SHP77 treated with DMSO at 0.1 percent for 48 hours (cell line): ENCODE results near the gene ZNF669.
"Not testable (repeated sequence)": the region's sequence is repeated elsewhere in the genome, so short reads cannot be mapped to it uniquely, and the experiment has no call there.

Experiments
- DNase-seq: peaks from one replicate; lab custom pipeline; 2025; lab: John Stamatoyannopoulos, UW

The ZNF669 gene

DNA sequence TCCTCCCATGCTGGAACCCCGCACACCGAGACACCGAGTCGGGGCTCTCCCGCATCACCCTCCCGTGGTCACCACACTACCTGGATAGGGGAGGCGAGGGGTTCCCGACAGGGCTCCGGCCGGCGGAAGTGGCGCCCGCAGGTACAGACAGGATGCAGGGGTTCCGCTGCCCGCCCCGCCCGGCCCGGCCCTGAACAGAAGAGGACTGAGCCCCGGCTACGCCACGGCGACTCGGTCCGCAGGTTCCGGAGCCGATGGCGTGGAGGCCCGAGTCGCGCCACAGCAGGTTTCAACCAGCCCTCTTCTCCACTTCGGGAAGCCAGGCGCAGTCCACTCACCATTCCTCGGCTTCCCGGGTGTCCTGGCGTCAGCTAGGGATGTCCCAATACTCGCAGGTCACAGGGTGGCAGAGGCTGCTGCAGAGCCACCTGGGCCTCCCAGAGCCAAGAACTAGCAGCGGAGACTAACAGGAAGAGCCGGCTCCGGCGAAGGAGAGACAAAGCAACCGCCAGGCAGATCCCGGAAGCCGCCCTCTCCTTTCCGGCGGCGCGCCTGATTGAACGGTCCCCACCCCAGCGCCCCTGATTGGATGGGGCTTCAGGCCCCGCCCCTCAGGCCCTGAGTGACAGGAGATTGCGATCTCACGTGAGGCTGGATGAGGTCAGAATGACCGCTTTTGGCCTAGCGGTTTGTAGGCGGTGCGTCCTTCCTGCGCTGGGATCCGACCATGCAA is at the start of gene ZNF669:
Gene ZNF669, minus strand, starts transcription at position 498 of the 733 bp plus-strand sequence. Its CDS starts 157 bp downstream, at position 341.
- DNase-seq, result peak; percentile 92

DNA sequence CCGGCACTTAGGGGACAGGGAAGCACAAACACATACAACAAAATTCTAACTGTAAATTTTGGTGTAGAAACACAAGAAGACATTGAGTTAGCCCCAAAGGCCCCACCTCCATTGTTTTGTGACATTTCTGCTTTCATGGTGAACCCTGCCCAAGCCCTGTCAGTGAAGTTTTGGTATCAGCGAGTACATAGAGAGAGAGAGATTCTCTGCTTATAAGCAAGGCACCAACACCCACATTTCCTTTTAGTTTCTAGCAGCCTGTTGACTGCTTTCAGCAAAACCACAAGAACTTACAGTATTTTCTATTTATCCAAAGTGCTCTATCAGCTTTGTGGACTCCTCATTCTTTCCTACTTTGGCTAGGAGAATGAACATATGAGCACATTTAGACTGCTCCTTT is 43.6 kb upstream of the ZNF669 start:
- no peak for DNase-seq

DNA sequence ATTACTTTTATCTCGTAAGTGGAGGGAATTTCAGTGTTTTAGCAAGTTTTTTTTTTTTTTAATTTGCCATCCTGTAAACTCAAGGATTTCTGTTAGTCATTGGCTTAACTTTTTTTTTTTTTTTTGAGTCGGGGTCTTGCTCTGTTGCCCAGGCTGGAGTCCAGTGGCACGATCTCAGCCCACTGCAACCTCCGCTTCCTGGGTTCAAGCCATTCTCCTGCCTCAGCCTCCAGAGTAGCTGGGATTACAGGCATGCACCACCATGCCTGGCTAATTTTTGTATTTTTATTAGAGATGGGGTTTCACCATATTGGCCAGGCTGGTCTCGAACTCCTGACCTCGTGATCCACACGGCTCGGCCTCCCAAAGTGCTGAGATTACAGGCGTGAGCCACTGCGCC is 43.0 kb upstream of the ZNF669 start:
- not testable (repeated sequence) for DNase-seq

DNA sequence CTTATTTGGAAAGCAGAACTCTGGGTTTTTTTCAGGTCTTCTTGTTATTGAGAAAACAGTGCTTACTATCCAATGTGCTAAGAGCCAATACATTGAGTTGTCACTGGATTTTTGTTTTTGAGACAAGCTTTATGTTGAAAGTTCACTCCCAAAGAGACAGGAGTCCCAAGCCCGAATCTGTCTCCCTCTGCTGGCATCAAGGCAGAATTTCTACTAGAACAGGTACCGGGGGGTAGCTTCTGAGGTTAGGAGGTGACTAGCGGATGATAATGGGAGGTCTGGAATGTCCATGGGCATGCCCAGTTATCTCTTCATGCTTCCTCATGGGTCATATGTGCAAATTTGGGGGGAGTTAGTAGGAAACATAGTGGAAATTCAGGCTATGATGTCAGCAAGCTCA is 42.5 kb upstream of the ZNF669 start:
- DNase-seq, result no peak

DNA sequence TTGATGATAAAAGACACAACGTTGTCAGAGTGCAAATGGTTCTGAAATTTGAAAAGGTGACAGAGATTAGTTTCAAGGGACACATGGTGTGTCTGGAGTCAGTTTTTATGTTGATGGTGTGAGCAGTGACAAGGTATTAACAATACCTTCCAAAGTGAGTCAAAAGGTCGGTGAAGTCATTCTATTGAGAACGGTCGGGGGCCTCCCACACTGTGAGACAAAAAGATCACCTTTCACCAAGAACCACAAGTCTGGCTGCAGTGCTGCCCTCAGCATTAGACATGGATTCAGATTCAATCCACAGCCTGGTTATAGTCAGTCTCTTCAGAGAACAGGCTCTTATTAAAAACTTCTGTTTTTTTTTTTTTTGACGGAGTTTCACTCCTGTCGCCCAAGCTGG is 41.1 kb upstream of the ZNF669 start:
- no peak for DNase-seq

DNA sequence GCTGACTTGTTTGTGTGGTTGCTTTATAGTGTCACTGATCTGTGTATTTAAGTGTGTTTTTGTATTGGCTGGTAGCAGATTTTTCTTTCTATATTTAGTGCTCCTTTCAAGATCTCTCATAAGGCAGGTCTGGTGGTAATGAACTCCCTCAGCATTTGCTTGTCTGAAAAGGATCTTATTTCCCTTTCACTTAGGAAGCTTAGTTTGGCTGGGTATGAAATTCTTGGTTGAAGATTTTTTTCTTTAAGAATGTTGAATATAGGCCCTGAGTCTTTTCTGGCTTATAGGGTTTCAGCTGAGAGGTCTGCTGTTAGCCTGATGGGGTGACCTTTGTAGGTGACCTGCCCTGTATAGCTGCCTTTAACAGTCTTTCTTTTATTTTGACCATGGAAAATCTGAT is 35.4 kb upstream of the ZNF669 start:
- not testable (repeated sequence) for DNase-seq

DNA sequence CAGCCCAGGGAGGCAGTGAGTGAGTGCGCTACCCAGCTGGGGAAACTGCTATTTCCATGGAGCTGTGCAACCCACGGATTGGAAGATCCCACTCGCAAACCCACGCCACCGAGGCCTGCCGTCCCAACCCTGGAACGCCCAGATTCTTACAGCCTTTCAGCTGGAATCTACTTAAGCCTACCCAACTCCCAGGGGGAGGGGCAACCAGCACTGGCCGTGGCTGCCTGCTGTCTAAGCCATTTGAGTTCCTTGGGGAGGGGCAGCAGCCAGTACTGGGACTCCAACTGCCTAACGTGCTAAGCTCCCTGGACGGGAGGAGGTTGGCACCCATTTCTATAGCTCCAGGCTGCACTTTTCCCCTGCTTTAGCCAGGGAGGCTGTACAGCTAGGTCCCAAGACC is 27.1 kb upstream of the ZNF669 start:
- DNase-seq, result no peak

DNA sequence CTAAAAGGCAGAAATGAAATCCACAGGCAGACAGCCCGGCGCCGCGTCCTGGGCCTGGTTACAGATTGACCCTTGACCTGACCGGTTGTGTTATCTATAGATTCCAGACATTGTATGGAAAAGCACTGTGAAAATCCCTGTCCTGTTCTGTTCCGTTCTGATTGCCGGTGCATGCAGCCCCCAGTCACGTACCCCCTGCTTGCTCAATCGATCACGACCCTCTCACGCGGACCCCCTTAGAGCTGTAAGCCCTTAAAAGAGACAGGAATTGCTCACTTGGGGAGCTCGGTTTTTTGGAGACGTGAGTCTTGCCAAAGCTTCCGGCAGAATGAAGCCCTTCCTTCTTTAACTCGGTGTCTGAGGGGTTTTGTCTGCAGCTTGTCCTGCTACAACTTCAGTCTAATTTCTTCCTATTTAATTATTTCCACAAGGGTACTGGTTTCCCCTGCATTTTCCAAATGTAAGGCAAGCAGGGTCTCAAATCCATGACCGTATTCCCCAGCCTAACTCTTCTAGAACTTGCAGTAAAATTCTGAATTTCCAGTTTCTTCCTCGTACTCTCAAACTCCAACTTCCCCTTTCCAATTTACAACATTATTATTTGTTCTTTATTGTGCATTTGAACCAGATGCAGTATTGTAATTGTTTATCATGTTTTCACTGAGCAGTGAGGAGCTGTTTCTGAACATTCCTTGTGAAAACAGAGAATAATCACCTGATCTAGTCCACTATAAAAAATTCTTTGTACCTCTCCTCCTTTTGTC is 23.5 kb upstream of the ZNF669 start:
- not testable (repeated sequence) for DNase-seq

DNA sequence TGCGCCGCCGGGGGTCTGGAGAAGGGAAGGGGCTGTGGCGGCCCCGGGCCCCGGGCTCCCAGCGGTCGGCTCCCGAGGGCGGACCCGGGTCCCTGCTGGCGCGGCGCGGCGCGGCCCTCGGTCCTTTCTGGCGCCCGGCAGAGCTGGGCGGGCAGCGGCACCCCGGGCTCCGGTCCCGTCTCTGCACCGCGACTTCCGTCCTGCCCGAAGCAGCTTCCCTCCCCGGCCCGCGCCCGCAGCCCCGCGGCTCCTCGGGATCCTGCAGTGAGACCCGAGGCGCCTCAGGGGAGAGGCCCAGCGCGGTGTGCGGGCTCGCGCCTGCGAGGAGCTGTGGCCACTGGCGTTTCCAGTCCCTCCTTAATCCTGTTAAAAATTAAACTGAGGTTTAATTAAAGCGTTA is 22.4 kb upstream of the ZNF669 start:
- DNase-seq, result not testable (repeated sequence)

DNA sequence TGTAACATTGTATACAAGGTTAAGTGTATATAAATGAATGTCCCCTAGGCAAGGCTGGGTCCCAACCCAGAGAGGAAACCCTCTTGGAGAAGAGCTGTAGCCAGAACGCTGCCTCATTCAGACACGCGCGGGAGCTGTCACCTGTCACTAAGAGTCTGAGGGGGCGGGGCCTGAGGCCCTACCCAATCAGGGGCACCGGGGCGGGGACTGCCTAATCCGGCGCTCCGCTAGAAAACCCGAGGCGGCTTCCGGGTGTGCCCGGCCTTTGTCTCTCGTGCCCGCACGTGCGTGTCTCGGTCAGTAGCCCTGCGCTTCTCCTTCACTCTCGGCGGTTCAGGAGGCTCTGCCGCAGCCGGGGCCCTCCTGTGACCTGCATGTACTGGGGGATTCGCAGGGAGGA is 22.0 kb upstream of the ZNF669 start:
- not testable (repeated sequence) for DNase-seq

DNA sequence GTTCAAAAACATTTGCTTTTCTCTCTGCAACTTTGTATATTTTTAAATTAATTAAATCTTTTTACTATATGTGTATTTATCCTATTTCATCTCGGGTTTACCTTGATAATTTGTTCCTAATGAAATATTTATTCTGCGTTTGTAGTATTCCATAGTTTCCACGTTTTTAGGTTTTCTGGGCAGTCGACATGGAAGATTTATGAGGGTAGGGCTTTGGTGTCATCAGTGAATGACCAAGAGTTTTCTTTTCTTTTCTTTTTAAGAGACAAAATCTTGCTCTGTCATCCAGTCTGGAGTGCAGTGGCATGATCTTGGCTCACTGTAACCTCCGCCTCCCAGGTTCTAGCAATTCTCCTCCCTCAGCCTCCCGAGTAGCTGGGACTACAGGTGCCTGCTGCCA is 17.2 kb upstream of the ZNF669 start:
- no peak for DNase-seq

DNA sequence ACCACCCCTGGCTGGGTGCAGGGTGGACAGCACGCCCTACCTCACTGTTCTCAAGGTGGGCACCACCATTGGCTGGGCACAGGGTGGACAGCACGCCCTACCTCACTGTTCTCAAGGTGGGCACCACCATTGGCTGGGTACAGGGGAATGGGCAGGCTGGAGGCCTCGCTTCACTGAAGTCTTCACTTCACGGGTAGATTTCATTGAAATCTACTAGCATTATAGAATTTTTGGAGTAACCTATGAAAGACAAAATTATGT is 16.2 kb upstream of the ZNF669 start:
- not testable (repeated sequence) for DNase-seq

DNA sequence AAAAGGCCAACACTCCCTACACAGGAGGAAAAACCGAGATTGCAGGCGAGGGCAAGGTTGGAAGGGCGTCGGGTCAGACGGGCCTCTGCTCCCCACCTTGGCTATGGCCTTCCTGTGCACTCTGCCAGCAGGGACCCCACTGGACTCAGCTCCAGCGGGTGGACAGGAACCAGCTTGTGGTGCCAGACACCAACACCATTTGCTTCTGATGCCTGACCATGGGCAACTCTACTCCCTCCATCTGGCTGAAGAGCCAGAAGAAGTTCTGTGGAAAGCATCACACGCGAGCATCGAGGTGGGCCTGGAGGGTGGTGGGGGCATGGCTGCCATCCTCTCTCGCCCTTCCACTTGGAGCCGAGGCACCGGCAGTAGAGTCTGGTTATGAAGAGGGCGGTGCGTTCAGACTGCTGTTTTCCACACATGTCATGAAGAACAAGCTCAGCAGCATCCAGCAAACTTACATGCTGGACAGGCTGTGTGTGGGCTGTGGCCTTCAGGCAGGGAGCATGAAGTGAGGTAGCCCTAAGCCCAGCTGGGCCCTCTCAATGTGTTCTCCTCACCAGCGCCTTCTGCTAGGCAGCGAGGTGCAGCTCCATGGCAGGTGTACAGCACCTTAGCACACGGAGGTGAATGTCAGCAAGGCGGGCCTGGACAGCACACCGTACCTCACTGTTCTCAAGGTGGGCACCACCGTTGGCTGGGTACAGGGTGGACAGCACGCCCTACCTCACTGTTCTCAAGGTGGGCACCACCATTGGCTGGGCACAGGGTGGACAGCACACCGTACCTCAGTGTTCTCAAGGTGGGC is 15.6 kb upstream of the ZNF669 start:
- no peak for DNase-seq

DNA sequence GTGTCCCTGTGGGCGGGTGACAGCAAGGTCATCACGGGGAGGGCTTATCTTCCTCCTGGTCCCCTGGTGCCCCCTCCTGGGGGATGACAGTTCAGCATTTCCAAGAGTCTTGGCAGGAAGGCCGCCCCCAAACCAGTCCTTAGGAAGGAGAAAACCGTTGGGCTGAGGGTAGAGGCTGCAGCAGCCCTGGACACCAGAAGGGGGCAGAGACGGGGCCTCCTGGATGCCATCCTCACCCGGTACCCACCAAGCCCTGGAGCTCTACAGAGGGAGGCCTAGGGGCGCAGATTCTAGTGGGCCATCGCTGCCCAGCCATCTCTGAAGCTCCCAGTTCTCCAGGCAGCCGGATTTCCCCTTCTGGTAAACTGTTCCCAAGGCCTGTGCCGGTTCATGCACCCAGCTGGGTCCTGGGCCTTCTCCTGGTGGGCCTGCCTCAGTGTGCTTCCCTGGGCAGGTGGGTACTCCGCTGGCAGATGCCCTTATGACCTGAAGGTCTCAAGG is 14.8 kb upstream of the ZNF669 start:
- DNase-seq, result peak; percentile 27

DNA sequence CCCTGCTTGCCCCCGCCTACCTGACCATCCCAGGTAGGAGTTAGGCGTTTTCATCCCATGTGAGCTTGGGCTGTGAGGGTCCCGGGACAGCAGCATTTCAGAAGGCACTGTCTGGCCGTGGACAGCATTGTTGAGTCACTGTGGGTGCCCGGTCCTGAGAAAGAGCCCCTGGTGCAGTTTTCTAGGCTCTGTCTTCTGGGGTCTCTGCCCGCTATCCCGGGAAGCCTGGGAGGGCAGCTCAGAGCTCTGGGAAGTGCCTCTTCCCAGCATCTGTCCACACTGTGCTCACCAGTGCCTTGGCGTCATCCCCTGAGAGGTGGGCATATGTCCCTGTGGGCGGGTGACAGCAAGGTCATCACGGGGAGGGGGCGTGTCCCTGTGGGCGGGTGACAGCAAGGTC is 11.4 kb upstream of the ZNF669 start:
- no peak for DNase-seq

DNA sequence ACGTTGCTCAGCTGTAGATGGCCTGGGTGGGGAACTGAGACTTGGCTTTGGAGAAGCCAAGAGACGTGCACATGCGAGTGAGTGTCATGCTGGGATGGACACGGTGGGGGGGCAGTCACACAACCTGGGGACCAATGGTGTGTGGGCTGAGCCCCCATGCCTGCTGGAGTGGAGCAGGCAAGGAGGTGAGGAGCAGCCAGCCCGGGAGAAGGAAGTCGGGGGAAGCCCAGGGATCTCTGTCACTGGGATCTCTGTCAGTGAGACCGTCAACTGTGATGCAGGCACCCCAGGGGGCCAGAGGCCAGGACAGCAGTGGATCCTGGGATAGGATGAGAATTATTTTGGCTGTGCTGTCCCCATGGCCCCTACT is 11.0 kb upstream of the ZNF669 start:
- no peak for DNase-seq

DNA sequence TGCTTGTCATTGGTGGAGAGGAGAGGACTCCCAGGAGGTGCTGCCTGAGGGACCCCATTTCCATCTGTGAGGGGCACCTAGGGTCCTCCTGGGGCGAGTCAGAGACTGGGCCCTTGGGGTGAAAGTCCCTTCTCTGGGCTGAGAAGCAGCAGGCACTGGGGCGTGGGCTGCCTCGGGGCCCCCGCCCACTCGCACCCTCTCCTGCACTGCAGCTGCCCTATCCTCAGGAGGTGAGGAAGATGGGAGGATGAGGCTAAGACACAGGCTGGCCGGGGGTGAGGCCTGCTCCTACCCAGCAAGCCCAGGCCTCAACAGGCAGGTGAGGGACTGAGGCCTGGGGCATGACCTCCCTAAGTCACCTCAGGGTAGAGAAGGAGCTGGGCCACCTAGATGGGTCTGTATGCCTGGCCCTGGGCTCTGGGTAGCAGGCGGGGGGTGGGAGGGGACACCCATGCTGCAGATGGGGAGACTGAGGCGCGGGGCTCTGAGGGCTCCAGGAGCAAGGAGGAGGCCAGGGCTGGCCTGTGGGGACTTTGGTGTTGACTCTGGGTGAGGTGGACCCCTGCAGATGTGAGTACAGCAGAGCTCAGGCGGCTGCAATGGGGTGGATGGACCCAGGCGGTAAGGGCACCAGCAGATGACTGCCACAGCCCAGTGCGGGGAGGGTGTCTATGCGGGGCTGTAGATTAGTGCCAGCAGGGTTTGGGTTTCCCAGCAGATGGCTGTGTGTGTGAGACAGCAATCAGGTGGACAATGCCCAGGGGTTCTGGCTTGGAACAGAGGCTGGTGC is 10.4 kb upstream of the ZNF669 start:
- no peak for DNase-seq

DNA sequence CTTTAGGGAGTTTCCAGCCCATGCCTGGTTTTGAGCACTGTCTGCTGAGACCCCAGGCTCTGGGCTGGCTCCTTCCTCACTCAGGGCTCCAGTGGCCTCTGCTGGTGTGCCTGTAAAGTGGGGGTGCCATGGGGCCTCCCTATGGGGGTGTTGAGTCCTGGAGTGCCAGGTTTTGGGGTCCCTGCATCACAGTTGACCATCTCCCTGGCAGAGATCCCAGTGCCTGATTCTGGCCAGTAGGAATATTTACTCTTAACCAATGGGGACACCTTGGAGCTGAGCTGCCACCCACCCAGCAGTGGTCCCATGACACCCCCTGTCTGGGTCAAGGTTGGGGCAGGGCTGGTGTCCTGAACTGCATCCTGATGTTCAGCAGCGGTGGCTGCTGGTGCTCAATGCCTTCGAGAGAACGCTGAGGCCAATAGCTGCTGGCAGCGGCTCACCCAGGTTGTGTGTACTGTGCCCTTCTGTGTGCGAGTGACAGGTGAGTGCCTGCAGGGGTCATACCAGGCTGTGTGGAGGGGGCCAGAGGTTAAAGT is 9.6 kb upstream of the ZNF669 start:
- no peak for DNase-seq

DNA sequence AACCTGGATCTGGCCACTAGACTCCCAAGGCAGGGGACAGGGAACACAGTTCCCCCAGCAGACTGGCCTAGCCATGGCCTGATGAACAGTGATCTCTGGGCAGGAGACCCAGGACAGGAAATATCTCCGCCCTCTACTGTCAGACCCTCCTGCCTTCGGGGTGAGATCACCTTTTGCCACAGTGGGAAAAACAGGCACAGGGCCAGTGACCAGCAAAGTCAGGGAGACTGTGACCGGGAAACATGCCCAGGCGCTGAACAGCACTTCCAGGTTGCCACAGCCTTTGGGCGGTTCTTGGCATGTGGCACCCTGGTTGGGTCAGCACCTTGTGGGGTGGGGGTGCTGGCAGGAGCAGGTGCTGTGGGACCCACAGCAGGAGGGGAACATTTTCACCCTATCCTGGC is 8.9 kb upstream of the ZNF669 start:
- DNase-seq, result peak; percentile 8

DNA sequence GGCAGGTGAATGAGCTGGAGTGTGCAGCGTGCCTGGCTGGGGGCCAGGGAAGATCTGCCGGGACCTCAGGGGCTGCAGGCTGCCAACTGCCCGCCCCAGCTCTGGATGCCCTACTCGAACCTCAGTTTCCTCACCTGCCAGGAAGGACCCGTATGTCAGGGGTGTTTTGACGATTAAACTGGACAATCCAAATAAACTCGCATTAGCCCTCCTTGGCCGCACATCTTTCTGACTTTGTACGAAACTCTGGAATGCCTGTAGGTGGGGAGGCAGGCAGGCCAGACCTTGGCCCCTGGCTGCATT is 8.3 kb upstream of the ZNF669 start:
- DNase-seq, result no peak

DNA sequence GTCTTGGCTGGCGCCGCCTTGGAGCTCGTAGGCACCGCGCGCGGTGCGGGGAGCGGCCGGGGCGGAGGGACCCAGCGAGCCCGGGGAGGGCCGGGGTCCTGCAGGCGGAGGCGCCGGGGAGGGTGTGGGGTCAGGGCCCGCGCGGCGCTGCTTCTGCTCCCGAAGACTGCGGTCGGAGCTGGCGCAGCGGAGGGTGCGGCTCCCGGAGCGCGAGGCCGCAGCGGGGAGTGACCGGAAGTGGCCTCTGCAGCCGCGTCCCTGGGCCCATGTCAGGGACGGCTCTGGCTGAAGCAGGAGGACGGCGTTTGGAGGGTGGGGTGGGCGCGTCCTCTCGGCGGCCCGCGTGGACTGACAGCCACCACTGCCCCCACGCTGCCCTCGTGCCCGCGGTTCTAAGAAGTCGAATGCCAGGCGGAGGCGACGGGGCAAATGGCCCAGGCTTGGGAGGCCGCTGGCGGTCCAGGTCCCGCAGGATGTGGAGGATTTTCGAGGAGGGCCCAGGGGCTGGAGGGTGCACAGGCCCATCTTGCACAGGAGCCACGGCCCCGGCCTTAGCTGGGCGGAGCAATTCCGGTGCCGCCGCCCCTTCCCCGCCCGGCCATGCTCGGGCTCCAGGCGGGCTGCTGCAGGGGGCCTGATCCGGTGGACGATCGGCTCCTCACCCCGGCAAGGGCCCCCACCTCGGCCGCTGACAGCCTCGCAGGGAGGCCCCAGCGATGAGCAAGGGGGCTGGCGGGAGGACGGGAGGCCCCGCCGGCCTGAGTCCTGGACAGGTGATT is 7.7 kb upstream of the ZNF669 start:
- no peak for DNase-seq
